ENCODE data around the gene CCDC24. TPM values are rescaled to one million over a fixed set of nuclear protein-coding genes. Genes with fewer than 3 reads are reported as not detected.

The CCDC24 gene
- total and polyA plus RNA-seq, 2 of the 13 experiments (the other 11 are each of a cell fraction or from before 2014, with no cell fraction given): 1.4 to 2.9 TPM

- intact Hi-C loops (cut with micrococcal nuclease; ENCODE audit: unreplicated experiment): no loop called here
- H2AFZ ChIP-seq (ENCODE audit: low read length): no peak overlapping the region
- TF ChIP-seq FOXP4 (CRISPR knock-in tag; IDR thresholded peaks at IDR 0.05) (no peak), HOXA5 (CRISPR knock-in tag; IDR thresholded peaks at IDR 0.05) (no peak), ZNF570 (CRISPR knock-in tag; IDR thresholded peaks at IDR 0.05; ENCODE audit: borderline replicate concordance) (no peak), FOXM1 (CRISPR knock-in tag; IDR thresholded peaks at IDR 0.05) (no peak), ZNF800 (CRISPR knock-in tag; IDR thresholded peaks at IDR 0.05) (no peak), RFX1 (IDR thresholded peaks at IDR 0.05) (no peak), BATF2 (CRISPR knock-in tag; IDR thresholded peaks at IDR 0.05) (no peak), NR2F6 (IDR thresholded peaks at IDR 0.05) (no peak), NR2F6 (CRISPR knock-in tag; IDR thresholded peaks at IDR 0.05) (no peak), ZBTB8A (CRISPR knock-in tag; IDR thresholded peaks at IDR 0.05; ENCODE audit: borderline replicate concordance, low read depth) (no peak), TCF7L2 (IDR thresholded peaks at IDR 0.05; ENCODE audit: low read depth, low read length) (no peak), TOE1 (CRISPR knock-in tag; IDR thresholded peaks at IDR 0.05) (no peak), MED8 (CRISPR knock-in tag; IDR thresholded peaks at IDR 0.05; ENCODE audit: insufficient replicate concordance) (no peak), TFDP1 (CRISPR knock-in tag; IDR thresholded peaks at IDR 0.05; ENCODE audit: borderline replicate concordance) (no peak)
- 89% methylated on average over 5 of the region's 5 CpGs for WGBS (ENCODE audit: low lambda C conversion rate)
- H3K9me3 ChIP-seq (ENCODE audit: low read length): no peaks in the 10 kb centered on the region
- no peak overlapping the region for H3K4me2 ChIP-seq (ENCODE audit: low read depth, low read length)
- H4K20me1 ChIP-seq (ENCODE audit: insufficient read depth, low read length): no peaks in the 10 kb centered on the region
- no peak for FAIRE-seq
- no peak for ATAC-seq
- POLR2A ChIA-PET: interaction anchor here (0.6 kb wide), 1 partner anchor 30 kb away, joined by 3 read pairs; no protein-coding TSS in a partner anchor
- in situ Hi-C loops (cut with HindIII; ENCODE audit: extremely low pct_ligation_motif_present, low pct_unique_long_range_greater_than_20kb): no loop called here
- peaks cover 5 to 8% of the 10 kb centered on the region in 2 experiments; a peak in 4 of 5 replicates for H3K36me3 ChIP-seq (replicated peaks in 1 of 2; ENCODE audit: control insufficient read depth in 1 of 2, insufficient read depth in 2 of 2, low read length in 2 of 2)
- no TSS peak for BruUV-seq (replicated peaks)
- H3K27me3 ChIP-seq (ENCODE audit: control insufficient read depth in 1 of 2, insufficient read depth in 2 of 2, low read length in 2 of 2): no peaks in the 10 kb centered on the region
- H3K79me2 ChIP-seq (ENCODE audit: insufficient read depth, low read length): no peaks in the 10 kb centered on the region
- H3K9ac ChIP-seq (ENCODE audit: insufficient read depth, low read depth, low read length): no peak overlapping the region
- no peaks in the 10 kb centered on the region for H3K4me1 ChIP-seq (ENCODE audit: insufficient read depth, low read length)
- H3K27ac ChIP-seq (ENCODE audit: extremely low read length, insufficient read depth, low read length): no peak overlapping the region
- CTCF ChIA-PET (ENCODE audit: low intra/inter-chr PET ratio, low total read pairs): no interaction called here
- no peak for DNase-seq (ENCODE audit: low spot score)
- H3K4me3 ChIP-seq (replicated peaks in 1 of 3; ENCODE audit: insufficient read depth in 1 of 3, low read depth in 2 of 3, low read length in 3 of 3): no peak overlapping the region
These were observed 27.5 kb upstream of the CCDC24 start for GRCh38 chr1:43963890-43964289.

Data from HepG2 (cell line).